ENCODE results near the gene RAP2B.

DNA sequence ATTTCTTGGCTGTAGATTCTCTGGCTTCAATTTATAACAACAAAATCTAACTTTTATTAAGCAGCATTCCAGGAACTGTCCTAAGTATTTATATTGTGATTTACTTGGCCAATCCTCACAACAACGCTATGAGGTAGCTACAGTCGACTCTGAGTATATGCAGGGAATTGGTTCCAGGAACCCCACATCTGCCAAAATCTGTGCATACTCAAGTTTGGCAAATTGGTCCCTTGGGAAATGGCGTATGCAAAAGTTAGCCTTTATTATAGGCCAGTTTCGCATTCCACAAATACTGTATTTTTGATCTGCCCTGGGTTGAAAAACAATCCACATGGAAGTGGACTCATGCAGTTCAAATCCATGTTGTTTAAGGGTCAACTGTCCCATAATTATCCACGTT is 53.9 kb downstream of the RAP2B start:
- no peak for TF ChIP-seq EZH2 (IDR thresholded peaks at IDR 0.05; ENCODE audit: low read length)
- TF ChIP-seq, protein P1, sequence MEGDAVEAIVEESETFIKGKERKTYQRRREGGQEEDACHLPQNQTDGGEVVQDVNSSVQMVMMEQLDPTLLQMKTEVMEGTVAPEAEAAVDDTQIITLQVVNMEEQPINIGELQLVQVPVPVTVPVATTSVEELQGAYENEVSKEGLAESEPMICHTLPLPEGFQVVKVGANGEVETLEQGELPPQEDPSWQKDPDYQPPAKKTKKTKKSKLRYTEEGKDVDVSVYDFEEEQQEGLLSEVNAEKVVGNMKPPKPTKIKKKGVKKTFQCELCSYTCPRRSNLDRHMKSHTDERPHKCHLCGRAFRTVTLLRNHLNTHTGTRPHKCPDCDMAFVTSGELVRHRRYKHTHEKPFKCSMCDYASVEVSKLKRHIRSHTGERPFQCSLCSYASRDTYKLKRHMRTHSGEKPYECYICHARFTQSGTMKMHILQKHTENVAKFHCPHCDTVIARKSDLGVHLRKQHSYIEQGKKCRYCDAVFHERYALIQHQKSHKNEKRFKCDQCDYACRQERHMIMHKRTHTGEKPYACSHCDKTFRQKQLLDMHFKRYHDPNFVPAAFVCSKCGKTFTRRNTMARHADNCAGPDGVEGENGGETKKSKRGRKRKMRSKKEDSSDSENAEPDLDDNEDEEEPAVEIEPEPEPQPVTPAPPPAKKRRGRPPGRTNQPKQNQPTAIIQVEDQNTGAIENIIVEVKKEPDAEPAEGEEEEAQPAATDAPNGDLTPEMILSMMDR (optimal IDR thresholded peaks at IDR 0.05 in 1 of 3, IDR thresholded peaks at IDR 0.05 in 1 of 3, conservative IDR thresholded peaks at IDR 0.05 in 1 of 3; ENCODE audit: extremely low read depth in 1 of 3, insufficient read depth in 2 of 3, low read length in 3 of 3) = no peak

Data from keratinocyte (primary cell).